T-helper 1 cell treated with Interleukin-12 subunit alpha and Interleukin-12 subunit beta and Interleukin-4 antibody, amounts not matched to agents 30 μg/mL and 1 μg/mL, for 36 hours (primary cell): Measurements from ENCODE around the gene ADM2.
A peak's percentile ranks its signal among the peaks of the same experiment; 100 is the strongest.
"Not testable (repeated sequence)": the region's sequence is repeated elsewhere in the genome, so short reads cannot be mapped to it uniquely, and the experiment has no call there.

ENCODE experiments used
- H3K27ac Mint-ChIP-seq: one replicate; pipeline ENCODE4 v1.8.0; 2021; ENCODE audit warnings: mild to moderate bottlenecking, mixed read lengths
- H3K27me3 Mint-ChIP-seq: one replicate; pipeline ENCODE4 v1.8.0; 2021; ENCODE audit warnings: low read depth, mixed read lengths
- H3K36me3 Mint-ChIP-seq: one replicate; pipeline ENCODE4 v1.8.0; 2021; ENCODE audit warnings: low read depth, mixed read lengths
- H3K4me1 Mint-ChIP-seq: one replicate; pipeline ENCODE4 v1.8.0; 2021; ENCODE audit warnings: low read depth, mixed read lengths
- H3K4me3 Mint-ChIP-seq: one replicate; pipeline ENCODE4 v1.8.0; 2021; ENCODE audit warnings: mild to moderate bottlenecking, moderate library complexity, mixed read lengths
- H3K9me3 Mint-ChIP-seq: one replicate; pipeline ENCODE4 v1.8.0; 2021; ENCODE audit warnings: mixed read lengths

Gene ADM2

DNA sequence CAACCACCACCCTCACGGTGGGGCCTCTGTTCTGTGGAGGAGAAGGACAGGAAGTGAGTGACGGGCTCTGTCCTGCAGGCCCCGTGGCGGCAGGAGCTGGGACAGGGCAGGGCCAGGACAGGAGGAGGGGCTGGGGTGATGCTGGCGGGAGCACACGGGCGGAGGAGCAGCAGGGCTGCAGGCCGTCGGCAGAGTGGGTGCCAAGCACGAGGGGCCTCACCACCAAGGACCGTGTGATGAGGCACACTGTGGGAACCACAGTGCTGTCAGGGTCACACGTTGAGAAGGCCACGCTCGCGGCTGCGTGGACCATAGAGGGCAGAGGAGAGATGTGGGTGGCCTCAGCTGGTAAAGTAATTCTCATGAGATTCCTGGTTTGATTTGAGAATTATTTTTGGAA, 35.5 kb downstream of the ADM2 start:
- Mint-ChIP-seq H3K36me3 (peaks cover 21% of the 10 kb centered on the region), H3K27ac (no peak overlapping the region), H3K27me3 (no peaks in the 10 kb centered on the region), H3K4me3 (no peak overlapping the region), H3K9me3 (no peaks in the 10 kb centered on the region), H3K4me1 (peaks cover 14% of the 10 kb centered on the region)

GRCh38 chr22:50517495-50518260, 36.3 kb downstream of the ADM2 start:
- Mint-ChIP-seq H3K36me3 (peaks cover 21% of the 10 kb centered on the region), H3K9me3 (no peaks in the 10 kb centered on the region), H3K27ac (no peak overlapping the region), H3K27me3 (no peaks in the 10 kb centered on the region), H3K4me1 (peaks cover 9% of the 10 kb centered on the region), H3K4me3 (no peak overlapping the region)

- Mint-ChIP-seq H3K4me3 (no peak overlapping the region), H3K36me3 (peaks cover 21% of the 10 kb centered on the region), H3K27me3 (no peaks in the 10 kb centered on the region), H3K27ac (no peak overlapping the region), H3K9me3 (no peaks in the 10 kb centered on the region), H3K4me1 (peaks cover 5% of the 10 kb centered on the region)
Observed at GRCh38 chr22:50518606-50519005, 37.3 kb downstream of the ADM2 start.

GRCh38 chr22:50519151-50519550, 37.8 kb downstream of the ADM2 start:
- H3K27ac Mint-ChIP-seq = no peak overlapping the region
- no peaks in the 10 kb centered on the region for H3K27me3 Mint-ChIP-seq
- peaks cover 21% of the 10 kb centered on the region for H3K36me3 Mint-ChIP-seq
- H3K9me3 Mint-ChIP-seq = no peaks in the 10 kb centered on the region
- peaks cover 4% of the 10 kb centered on the region for H3K4me1 Mint-ChIP-seq
- H3K4me3 Mint-ChIP-seq = no peak overlapping the region

DNA sequence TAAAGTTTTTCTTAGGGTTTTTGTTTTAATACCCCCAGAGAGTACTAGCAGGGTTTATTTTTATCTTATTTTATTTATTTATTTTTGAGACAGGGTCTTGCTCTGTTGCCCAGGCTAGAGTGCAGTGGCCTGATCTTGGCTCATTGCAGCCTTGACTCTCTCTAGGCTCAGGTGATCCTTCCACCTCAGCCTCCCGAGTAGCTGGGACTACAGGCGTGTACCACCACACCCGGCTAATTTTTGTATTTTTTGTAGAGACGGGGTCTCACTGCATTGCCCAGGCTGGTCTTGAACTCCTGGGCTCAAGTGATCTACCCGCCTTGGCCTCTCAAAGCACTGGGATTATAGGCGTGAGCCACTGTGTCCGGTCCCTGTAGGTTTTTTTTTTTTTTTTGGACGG, 38.8 kb downstream of the ADM2 start:
- not testable (repeated sequence) for H3K9me3 Mint-ChIP-seq, H3K4me1 Mint-ChIP-seq, H3K27me3 Mint-ChIP-seq, H3K27ac Mint-ChIP-seq, H3K4me3 Mint-ChIP-seq
- peaks cover 23% of the 10 kb centered on the region for H3K36me3 Mint-ChIP-seq

DNA sequence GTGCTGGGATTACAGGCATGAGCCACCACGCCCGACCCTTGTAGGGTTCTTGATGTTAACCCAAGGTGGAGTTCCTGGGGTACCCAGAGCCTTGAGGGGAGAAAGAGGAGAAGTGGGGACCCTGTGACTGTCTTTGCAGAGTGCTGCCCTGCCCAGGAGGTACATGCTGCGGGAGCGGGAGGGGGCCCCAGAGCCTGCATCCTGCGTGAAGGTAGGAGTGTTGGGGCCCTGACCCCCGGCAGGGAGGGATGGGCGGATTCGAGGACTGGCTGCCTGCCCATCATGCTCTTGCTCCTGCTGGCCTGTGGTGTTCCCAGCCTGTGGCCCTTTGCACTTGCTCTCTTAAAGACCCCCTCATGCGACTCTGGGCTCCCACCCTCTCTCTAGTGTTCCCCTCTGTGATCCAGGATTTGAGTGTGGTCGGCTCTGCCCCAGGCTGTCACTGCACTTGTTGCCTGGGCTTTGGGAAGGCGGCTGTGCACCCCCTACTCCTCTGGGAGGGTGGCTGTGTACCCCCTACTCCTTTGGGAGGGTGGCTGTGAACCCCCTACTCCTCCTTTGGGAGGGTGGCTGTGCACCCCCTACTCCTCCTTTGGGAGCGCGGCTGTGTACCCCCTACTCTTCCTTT, 39.6 kb downstream of the ADM2 start:
- Mint-ChIP-seq H3K27me3 (no peaks in the 10 kb centered on the region), H3K9me3 (no peaks in the 10 kb centered on the region), H3K27ac (no peak overlapping the region), H3K36me3 (peaks cover 19% of the 10 kb centered on the region), H3K4me3 (no peak overlapping the region), H3K4me1 (peaks cover 7% of the 10 kb centered on the region)

DNA sequence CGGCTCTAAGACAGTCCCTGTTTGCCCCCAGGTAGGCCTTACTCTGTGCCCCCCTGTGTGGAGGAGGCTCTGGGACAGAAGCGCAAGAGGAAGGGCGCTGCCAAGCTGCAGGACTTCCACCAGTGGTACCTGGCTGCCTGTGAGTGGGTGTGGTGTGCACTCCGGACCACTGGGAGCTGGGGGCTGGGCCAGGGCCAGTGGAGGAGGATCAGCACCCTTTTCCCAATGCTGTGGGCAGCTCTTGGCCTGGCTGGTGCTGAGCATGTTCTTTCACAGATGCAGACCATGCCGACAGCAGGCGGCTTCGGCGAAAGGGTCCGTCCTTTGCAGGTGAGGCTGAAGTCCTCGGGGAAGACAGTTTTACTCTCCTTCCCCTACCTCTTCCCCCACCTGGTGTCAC, 40.4 kb downstream of the ADM2 start:
- Mint-ChIP-seq H3K27me3 (no peaks in the 10 kb centered on the region), H3K9me3 (no peaks in the 10 kb centered on the region), H3K27ac (no peak overlapping the region), H3K4me1 (peaks cover 7% of the 10 kb centered on the region), H3K4me3 (no peak overlapping the region), H3K36me3 (peaks cover 19% of the 10 kb centered on the region)

DNA sequence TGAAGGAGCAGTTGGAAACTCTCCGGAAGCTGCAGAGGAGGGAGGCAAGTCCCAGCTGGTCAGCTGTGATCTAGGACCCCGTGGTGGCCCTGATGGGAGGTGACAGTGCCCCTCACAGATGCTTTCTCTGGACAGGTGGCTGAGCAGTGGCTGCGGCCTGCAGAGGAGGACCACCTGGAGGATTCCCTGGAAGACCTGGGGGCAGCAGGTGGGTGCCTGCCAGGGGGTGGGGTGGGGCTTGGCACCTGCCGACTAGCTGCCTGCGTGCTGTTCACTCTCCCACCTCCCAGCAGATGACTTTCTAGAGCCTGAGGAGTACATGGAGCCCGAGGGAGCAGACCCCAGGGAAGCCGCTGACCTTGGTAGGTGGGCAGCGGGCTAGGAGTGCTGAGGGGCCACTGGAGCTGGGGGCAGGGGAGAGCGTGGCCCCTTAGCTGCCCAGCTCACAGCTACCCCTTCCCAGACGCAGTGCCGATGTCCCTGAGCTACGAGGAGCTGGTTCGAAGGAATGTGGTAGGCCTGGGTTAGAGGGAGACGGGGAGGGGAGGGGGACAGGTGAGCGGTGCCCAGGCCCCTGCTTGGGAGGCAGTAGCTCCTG, 41.0 kb downstream of the ADM2 start:
- H3K27me3 Mint-ChIP-seq = no peaks in the 10 kb centered on the region
- H3K9me3 Mint-ChIP-seq = no peaks in the 10 kb centered on the region
- no peak overlapping the region for H3K4me3 Mint-ChIP-seq
- H3K27ac Mint-ChIP-seq = no peak overlapping the region
- peaks cover 19% of the 10 kb centered on the region for H3K36me3 Mint-ChIP-seq
- peaks cover 13% of the 10 kb centered on the region for H3K4me1 Mint-ChIP-seq

DNA sequence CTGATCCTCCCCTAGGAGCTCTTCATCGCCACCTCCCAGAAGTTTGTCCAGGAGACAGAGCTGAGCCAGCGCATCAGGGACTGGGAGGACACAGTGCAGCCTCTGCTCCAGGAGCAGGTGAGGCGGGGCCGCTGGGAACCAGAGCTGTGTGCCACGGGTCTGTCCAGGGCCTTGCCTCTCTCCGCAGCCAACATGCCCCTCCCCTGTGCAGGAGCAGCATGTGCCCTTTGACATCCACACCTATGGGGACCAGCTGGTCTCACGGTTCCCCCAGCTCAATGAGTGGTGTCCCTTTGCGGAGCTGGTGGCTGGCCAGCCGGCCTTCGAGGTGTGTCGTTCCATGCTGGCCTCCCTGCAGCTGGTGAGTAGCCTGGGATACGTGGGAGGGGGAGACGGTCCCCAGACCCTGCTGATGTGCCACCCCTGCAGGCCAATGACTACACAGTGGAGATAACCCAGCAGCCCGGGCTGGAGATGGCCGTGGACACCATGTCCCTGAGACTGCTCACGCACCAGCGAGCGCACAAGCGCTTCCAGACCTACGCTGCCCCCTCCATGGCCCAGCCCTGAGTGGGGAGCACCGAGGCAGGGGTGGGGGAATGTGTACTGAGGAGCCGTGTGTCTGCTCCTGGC, 41.6 kb downstream of the ADM2 start:
- H3K27me3 Mint-ChIP-seq = no peaks in the 10 kb centered on the region
- no peaks in the 10 kb centered on the region for H3K9me3 Mint-ChIP-seq
- H3K27ac Mint-ChIP-seq = no peak overlapping the region
- H3K4me3 Mint-ChIP-seq = no peak overlapping the region
- peaks cover 19% of the 10 kb centered on the region for H3K36me3 Mint-ChIP-seq
- peaks cover 19% of the 10 kb centered on the region for H3K4me1 Mint-ChIP-seq

DNA sequence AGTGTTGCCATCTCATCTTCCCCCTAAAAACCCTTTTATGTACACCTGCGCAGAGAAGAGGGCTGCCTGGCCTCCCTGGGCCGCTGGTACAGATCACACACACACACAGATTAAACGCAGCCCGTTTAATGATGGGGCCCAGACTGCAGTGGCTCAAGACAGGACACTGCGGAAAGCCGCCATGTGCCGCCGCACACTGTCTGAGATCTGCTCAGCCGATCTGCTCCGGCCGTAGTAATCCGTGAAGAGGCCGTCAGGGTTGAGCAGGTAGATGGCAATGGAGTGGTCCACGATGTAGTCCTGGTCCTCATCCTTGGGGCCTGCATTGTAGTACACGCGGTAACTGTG, 42.1 kb downstream of the ADM2 start:
- Mint-ChIP-seq H3K4me1 (peaks cover 24% of the 10 kb centered on the region), H3K9me3 (no peaks in the 10 kb centered on the region), H3K27me3 (no peaks in the 10 kb centered on the region), H3K27ac (peak overlapping the region; percentile 15), H3K36me3 (peaks cover 23% of the 10 kb centered on the region), H3K4me3 (no peak overlapping the region)

DNA sequence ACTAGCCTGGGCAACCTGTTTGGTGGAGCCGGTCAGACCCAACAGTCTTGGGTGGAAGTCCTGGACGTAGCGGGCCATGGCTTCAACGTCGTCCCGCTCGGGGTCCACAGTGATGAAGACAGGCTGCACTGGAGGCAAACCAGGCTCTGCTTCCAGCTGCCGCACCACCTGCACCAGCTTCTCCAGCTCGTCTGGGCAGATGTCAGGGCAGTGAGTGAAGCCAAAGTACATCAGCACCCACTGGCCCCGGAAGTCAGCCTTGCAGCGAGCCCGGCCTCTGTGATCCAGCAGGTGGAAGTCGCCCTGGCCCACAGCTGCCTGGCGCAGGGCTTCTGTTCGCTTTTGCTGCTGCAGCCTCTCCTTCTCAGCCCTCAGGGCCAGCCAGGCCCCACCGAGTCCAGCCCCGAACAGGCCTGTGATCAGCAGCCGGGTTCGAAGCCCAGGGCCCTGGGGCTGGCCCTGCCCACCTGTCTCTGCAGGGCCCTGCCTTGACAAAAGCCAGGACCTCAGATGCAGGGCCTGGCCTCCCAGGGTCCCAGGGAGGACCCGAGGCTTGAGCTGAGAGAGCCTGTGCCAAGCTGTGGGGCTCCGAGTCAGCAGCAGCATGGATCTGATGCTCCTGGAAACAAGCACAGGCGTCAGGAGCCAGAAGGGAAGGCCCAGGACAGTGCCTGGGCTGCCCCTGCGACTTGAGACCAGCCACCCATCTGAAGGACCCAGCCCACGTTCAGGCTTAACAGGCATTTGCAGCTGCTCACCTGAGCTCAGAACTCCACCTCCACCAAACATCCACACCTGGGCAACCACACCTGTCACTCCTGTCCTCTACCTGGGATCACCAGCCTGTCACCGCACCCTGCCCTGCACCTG, 42.7 kb downstream of the ADM2 start:
- H3K27me3 Mint-ChIP-seq = no peaks in the 10 kb centered on the region
- H3K4me3 Mint-ChIP-seq = peak overlapping the region; percentile 90
- H3K4me1 Mint-ChIP-seq = peaks cover 29% of the 10 kb centered on the region
- no peaks in the 10 kb centered on the region for H3K9me3 Mint-ChIP-seq
- H3K27ac Mint-ChIP-seq = peak overlapping the region; percentile 90
- peaks cover 26% of the 10 kb centered on the region for H3K36me3 Mint-ChIP-seq

GRCh38 chr22:50524676-50525103, 43.3 kb downstream of the ADM2 start:
- Mint-ChIP-seq H3K9me3 (no peaks in the 10 kb centered on the region), H3K4me3 (peak overlapping the region; percentile 90), H3K36me3 (peaks cover 23% of the 10 kb centered on the region), H3K4me1 (peaks cover 29% of the 10 kb centered on the region), H3K27ac (peak overlapping the region; percentile 90), H3K27me3 (no peaks in the 10 kb centered on the region)

- Mint-ChIP-seq H3K36me3 (peaks cover 20% of the 10 kb centered on the region), H3K4me1 (peaks cover 29% of the 10 kb centered on the region), H3K27me3 (no peaks in the 10 kb centered on the region), H3K4me3 (peak within 1 kb of the TSS; percentile 90), H3K27ac (peak within 1 kb of the TSS; percentile 92), H3K9me3 (no peaks in the 10 kb centered on the region)
Observed at GRCh38 chr22:50525104-50525857, 43.9 kb downstream of the ADM2 start, which contains the start of gene SCO2. Gene SCO2 (minus strand): TSS chr22:50525598. CDS start chr22:50524411, 1,187 bp downstream.

DNA sequence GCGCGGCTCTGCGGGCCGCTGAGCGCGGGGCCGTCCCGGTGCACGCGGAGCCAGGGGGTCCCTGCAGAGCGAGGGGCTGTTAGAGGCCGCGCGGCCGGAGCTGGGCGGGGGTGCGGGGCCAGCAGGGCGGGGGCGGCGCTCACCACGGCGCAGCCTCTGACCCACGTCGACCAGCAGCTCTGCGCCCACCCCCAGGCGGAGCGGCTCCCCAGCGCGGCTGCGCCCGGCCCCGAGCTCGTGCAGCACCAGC, 44.4 kb downstream of the ADM2 start:
- peaks cover 20% of the 10 kb centered on the region for H3K36me3 Mint-ChIP-seq
- peak overlapping the region; percentile 90 for H3K4me3 Mint-ChIP-seq
- no peaks in the 10 kb centered on the region for H3K27me3 Mint-ChIP-seq
- H3K9me3 Mint-ChIP-seq = no peaks in the 10 kb centered on the region
- peak overlapping the region; percentile 71 for H3K27ac Mint-ChIP-seq
- H3K4me1 Mint-ChIP-seq = peaks cover 29% of the 10 kb centered on the region
